ENCODE measurements around the gene UNC13A. TPM values are rescaled to one million over a fixed set of nuclear protein-coding genes. Genes with fewer than 3 reads are reported as not detected.

UNC13A gene
- total and polyA plus RNA-seq, 2 of the 8 experiments (the other 6 are each of a cell fraction or from before 2014, with no cell fraction given): 13.1 to 47.6 TPM

GRCh38 chr19:17584132-17584531 lies 104.0 kb downstream of the UNC13A start:
- ChIA-PET POLR2A (ENCODE audit: partially characterized antibody) (no interaction called here), CTCF (ENCODE audit: partially characterized antibody) (interaction anchor here (1.0 to 1.2 kb wide), 2 partner anchors 27 to 168 kb away, joined by 3 to 6 read pairs; no protein-coding TSS in a partner anchor)
- Histone ChIP-seq H3K23me2 (ENCODE audit: low read depth, low read length) (no peaks in the 10 kb centered on the region; the same call in 1 of the 2 replicates), H2BK120ac (replicated peaks; ENCODE audit: low read depth, low read length) (no peak overlapping the region), H3K36me3 (ENCODE audit: control insufficient read depth in 2 of 4, insufficient read depth in 4 of 4, low read length in 3 of 4) (peaks cover 0 to 10% (median 2%) of the 10 kb centered on the region in 4 experiments; a peak in 3 of 8 replicates), H3K9ac (replicated peaks in 1 of 4; ENCODE audit: extremely low read depth in 1 of 4, low read depth in 3 of 4, low read length in 3 of 4) (no peak overlapping the region), H2BK20ac (ENCODE audit: low read length) (no peak overlapping the region), H2BK12ac (ENCODE audit: low read depth, low read length) (no peak overlapping the region), H3K79me2 (ENCODE audit: control insufficient read depth in 1 of 2, insufficient read depth in 2 of 2, low read length in 2 of 2) (no peaks in the 10 kb centered on the region), H2BK5ac (ENCODE audit: low read depth, low read length) (no peak overlapping the region), H2BK15ac (ENCODE audit: low read length) (no peak overlapping the region), H2AK5ac (ENCODE audit: low read depth, low read length) (no peak overlapping the region), H2AFZ (ENCODE audit: low read length) (no peak overlapping the region), H3K23ac (ENCODE audit: insufficient read length) (no peak overlapping the region), H3K4ac (replicated peaks; ENCODE audit: insufficient read length, low read depth, low read length) (no peak overlapping the region), H3K4me2 (ENCODE audit: insufficient read depth in 1 of 2, low read depth in 2 of 2, low read length in 2 of 2) (no peak overlapping the region), H3K14ac (ENCODE audit: insufficient read length) (no peak overlapping the region), H3K4me3 (ENCODE audit: extremely low read depth in 1 of 4, insufficient read depth in 2 of 4, low read depth in 3 of 4, low read length in 4 of 4) (no peak overlapping the region), H3K4me1 (replicated peaks in 1 of 4; ENCODE audit: control insufficient read depth in 3 of 4, insufficient read depth in 4 of 4, low read length in 3 of 4) (peaks cover 0 to 11% (median 9%) of the 10 kb centered on the region in 4 experiments; a peak in 5 of 7 replicates), H3K27ac (ENCODE audit: low read depth, low read length) (no peak overlapping the region), H4K8ac (ENCODE audit: extremely low read depth, insufficient read depth, low read length) (no peak overlapping the region), H3K27me3 (replicated peaks in 1 of 4; ENCODE audit: control insufficient read depth in 3 of 4, extremely low read depth in 1 of 4, insufficient read depth in 3 of 4, low read length in 3 of 4) (no peaks in the 10 kb centered on the region), H4K91ac (replicated peaks; ENCODE audit: insufficient read length, low read length) (no peak overlapping the region), H4K5ac (ENCODE audit: insufficient read length, low read depth, low read length) (no peak overlapping the region), H3K18ac (ENCODE audit: extremely low read depth, low read length) (no peak overlapping the region), H3K79me1 (ENCODE audit: low read depth, low read length) (no peaks in the 10 kb centered on the region), H3K9me3 (ENCODE audit: insufficient read depth in 2 of 2, low read depth in 1 of 2, low read length in 1 of 2) (no peaks in the 10 kb centered on the region), H3K56ac (replicated peaks; ENCODE audit: insufficient read length, low read depth, low read length) (no peak overlapping the region), H4K20me1 (replicated peaks in 1 of 2; ENCODE audit: control insufficient read depth in 1 of 2, insufficient read depth in 2 of 2, low read length in 2 of 2) (peaks cover 0 to 1% of the 10 kb centered on the region in 2 experiments)
- TF ChIP-seq RFX5 (IDR thresholded peaks at IDR 0.05; ENCODE audit: borderline replicate concordance, low read depth, low read length) (no peak), GABPA (IDR thresholded peaks at IDR 0.05; ENCODE audit: borderline replicate concordance, insufficient read depth, low read length) (no peak), CREB1 (IDR thresholded peaks at IDR 0.05) (no peak), MAX (IDR thresholded peaks at IDR 0.05) (no peak), POU5F1 (IDR thresholded peaks at IDR 0.05; ENCODE audit: low read depth, low read length) (no peak), POLR2AphosphoS5 (IDR thresholded peaks at IDR 0.05; ENCODE audit: low read depth, low read length) (no peak), CTBP2 (IDR thresholded peaks at IDR 0.05; ENCODE audit: borderline replicate concordance, insufficient read depth, insufficient read length, low read length) (no peak), FOSL1 (IDR thresholded peaks at IDR 0.05; ENCODE audit: insufficient read depth, low read depth, low read length) (no peak), TEAD4 (IDR thresholded peaks at IDR 0.05; ENCODE audit: low read depth, low read length) (no peak), CHD2 (IDR thresholded peaks at IDR 0.05; ENCODE audit: low read length) (no peak), SP2 (IDR thresholded peaks at IDR 0.05; ENCODE audit: low read length) (no peak), RAD21 (IDR thresholded peaks at IDR 0.05 in 1 of 2, conservative IDR thresholded peaks at IDR 0.05 in 1 of 2; ENCODE audit: low read depth in 2 of 2, low read length in 2 of 2) (no peak), NRF1 (IDR thresholded peaks at IDR 0.05; ENCODE audit: low read depth, low read length) (no peak)
- FAIRE-seq: no peak
- 95% methylated on average over 3 of the region's 3 CpGs; no CpG with 5 or more reads in 1 of the 2 experiments for WGBS, 2 experiments (ENCODE audit: extremely low coverage in 1 of 2, insufficient coverage in 1 of 2, insufficient read length in 1 of 2, insufficient replicate concordance in 2 of 2, low coverage in 1 of 2, low lambda C conversion rate in 2 of 2, missing lambda C conversion rate in 1 of 2)
- DNase-seq (ENCODE audit: low read depth in 1 of 2, low spot score in 2 of 2): no peak
